Measurements from ENCODE around the gene NEURL1B. TPM values are rescaled to one million over a fixed set of nuclear protein-coding genes. Genes with fewer than 3 reads are reported as not detected.

Gene NEURL1B
- total RNA-seq, 2 experiments from 2014 or later, result 3.9 to 4.2 TPM

DNA sequence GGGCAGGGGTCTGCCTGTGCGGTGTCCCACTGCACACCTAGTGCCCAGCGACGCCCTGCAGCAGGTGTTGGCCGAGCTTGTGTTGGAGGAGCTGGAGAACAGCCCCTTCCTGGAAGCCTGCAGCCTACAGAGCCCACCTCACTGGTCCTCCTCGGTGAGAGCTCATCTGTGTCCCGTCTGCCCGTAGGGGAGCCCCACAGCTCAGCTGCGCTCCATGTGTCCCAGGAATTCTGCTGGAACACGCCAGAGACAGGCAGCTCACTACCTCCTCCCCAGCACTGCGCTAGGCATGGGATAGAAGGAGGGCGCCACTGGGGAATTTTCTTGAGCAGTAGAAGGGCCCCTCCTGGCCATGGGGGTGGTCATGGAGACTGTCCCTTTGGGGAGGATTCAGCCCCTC lies 85.9 kb downstream of the NEURL1B start:
- H3K36me3 Mint-ChIP-seq (ENCODE audit: low read depth), result no peaks in the 10 kb centered on the region
- DNase-seq, result no peak
- ATAC-seq, result no peak
- H3K4me3 Mint-ChIP-seq, result no peak overlapping the region
- H3K27me3 Mint-ChIP-seq (ENCODE audit: low read depth), result peaks cover 3% of the 10 kb centered on the region
- H3K9me3 Mint-ChIP-seq (ENCODE audit: insufficient read depth), result no peaks in the 10 kb centered on the region
- POLR2A ChIA-PET, result no interaction called here
- peaks cover 7% of the 10 kb centered on the region for H3K4me1 Mint-ChIP-seq (ENCODE audit: low read depth)
- CTCF ChIA-PET, result interaction anchor here (1.1 to 1.8 kb wide), 3 partner anchors 12 to 206 kb away, joined by 3 to 4 read pairs (median 4); no protein-coding TSS in a partner anchor
- no peak overlapping the region for H3K27ac Mint-ChIP-seq

DNA sequence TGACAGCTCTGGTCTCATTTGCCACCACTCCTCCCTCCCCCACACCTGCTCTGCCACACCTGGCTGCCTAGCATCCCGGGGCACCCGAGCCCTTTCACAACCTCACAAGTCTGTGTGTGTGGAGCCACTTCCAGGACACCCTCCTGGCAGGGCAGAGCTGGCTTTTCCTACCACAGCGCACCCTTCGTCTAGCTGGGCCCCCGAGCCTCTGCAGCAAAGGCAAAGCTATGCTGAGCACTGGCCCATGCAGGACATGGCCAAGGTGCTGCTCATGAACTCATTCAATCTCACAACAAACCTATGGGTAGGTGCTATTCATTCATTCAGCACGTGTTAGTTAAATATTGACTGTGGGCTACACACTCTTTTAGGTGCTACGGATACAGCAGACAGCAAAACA lies 86.5 kb downstream of the NEURL1B start:
- Mint-ChIP-seq H3K9me3 (ENCODE audit: insufficient read depth) (no peaks in the 10 kb centered on the region), H3K27ac (no peak overlapping the region), H3K4me3 (no peak overlapping the region), H3K4me1 (ENCODE audit: low read depth) (peaks cover under 1% of the 10 kb centered on the region), H3K36me3 (ENCODE audit: low read depth) (no peaks in the 10 kb centered on the region), H3K27me3 (ENCODE audit: low read depth) (peaks cover 3% of the 10 kb centered on the region)
- CTCF ChIA-PET, result interaction anchor here (1.3 to 1.8 kb wide), 2 partner anchors 13 to 205 kb away, joined by 3 to 4 read pairs; no protein-coding TSS in a partner anchor
- no peak for DNase-seq
- ATAC-seq, result no peak
- POLR2A ChIA-PET, result interaction anchor here (0.6 kb wide), 1 partner anchor 76 kb away, joined by 4 read pairs; no protein-coding TSS in a partner anchor

DNA sequence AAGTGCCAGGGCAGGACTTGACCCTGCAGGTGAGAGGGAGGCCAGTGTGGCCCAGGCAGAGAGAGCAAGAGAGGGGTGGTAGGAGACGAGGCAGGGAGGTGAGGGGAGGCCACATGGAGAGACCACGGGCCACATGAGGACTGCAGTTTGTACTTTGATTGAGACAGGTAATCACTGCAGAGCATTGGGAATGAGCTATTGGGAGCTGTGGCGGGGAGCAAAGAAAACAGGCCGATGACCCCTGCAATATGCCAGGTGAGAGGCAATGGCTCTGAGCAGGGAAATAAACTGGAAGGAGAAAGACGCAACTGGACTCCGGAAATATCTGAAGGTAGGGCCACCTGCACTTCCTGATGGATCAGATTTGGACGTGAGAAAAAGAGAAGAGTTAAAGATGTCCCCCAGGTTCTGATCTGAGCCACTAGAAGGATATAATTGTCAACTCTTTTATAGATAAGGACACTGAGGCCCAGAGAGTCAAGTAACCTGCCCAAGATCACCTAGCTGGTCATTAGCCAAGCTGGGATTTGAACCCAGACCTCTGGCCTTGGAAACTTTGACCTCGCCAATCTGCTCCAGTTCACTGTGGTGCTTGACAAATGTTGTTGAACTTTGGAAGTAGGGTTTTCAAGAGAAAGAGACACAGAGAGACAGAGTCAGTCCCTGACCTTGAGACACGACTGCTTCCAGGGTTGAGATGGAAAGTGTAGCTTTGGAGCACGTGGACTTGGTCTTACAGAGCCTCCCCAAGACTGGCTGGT lies 87.6 kb downstream of the NEURL1B start:
- Mint-ChIP-seq H3K27me3 (ENCODE audit: low read depth) (peaks cover 3% of the 10 kb centered on the region), H3K4me1 (ENCODE audit: low read depth) (no peaks in the 10 kb centered on the region), H3K27ac (no peak overlapping the region), H3K36me3 (ENCODE audit: low read depth) (no peaks in the 10 kb centered on the region), H3K4me3 (no peak overlapping the region), H3K9me3 (ENCODE audit: insufficient read depth) (no peaks in the 10 kb centered on the region)
- ATAC-seq (no peak), DNase-seq (no peak)
- POLR2A ChIA-PET, result no interaction called here
- CTCF ChIA-PET, result interaction anchor here (1.4 to 1.6 kb wide), 2 partner anchors 14 to 43 kb away, joined by 3 to 5 read pairs; no protein-coding TSS in a partner anchor

DNA sequence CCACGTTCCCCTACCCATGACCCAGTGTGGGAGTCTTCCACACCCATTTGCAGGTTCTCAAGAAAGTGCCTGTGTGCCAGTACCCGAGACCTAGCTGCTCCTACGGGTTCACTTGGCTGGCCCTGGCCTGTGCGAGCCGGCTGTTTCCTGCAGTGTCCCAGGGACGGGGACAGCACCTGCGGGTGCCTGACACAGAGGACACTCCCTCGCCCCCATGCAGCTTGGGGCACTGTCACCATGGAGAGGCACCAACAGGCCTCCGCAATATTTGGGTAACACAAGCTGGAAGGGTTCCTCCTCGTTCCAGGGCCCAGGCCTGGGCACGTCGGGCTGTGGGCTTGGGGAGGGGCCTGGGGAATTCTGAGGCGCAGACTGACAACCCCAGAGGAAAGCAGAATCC lies 88.5 kb downstream of the NEURL1B start:
- H3K27ac Mint-ChIP-seq, result no peak overlapping the region
- no peaks in the 10 kb centered on the region for H3K4me1 Mint-ChIP-seq (ENCODE audit: low read depth)
- ATAC-seq, result no peak

DNA sequence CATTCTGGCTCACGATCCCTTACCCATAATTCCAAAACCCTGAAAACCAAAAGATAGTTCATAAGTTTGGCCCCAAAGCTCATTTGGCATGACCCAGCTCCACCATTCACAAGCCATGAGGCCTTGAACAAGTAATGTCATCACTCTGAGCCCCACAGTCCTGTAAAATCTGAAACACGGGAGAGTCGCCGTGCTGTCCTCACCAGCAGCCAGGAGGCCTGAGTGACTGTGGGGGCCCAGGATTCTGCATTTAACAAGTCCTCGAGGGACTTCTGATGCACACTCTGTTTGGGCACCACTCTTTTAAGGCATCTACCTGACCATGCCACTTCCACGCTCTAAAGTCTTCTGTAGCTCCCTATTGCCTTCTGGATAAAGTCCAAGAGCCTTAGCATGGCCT lies 89.2 kb downstream of the NEURL1B start:
- CTCF ChIA-PET, result interaction anchor here (0.8 to 1.6 kb wide), 2 partner anchors 14 to 42 kb away, joined by 3 to 5 read pairs; no protein-coding TSS in a partner anchor
- Mint-ChIP-seq H3K9me3 (ENCODE audit: insufficient read depth) (no peaks in the 10 kb centered on the region), H3K4me3 (no peak overlapping the region), H3K36me3 (ENCODE audit: low read depth) (no peaks in the 10 kb centered on the region), H3K27me3 (ENCODE audit: low read depth) (peaks cover 5% of the 10 kb centered on the region), H3K27ac (no peak overlapping the region), H3K4me1 (ENCODE audit: low read depth) (no peaks in the 10 kb centered on the region)
- no peak for ATAC-seq
- POLR2A ChIA-PET, result no interaction called here
- DNase-seq, result no peak

More for the DNA sequence above, 88.5 kb downstream of the NEURL1B start:
- DNase-seq, result no peak
- Mint-ChIP-seq H3K9me3 (ENCODE audit: insufficient read depth) (no peaks in the 10 kb centered on the region), H3K4me3 (no peak overlapping the region), H3K36me3 (ENCODE audit: low read depth) (no peaks in the 10 kb centered on the region), H3K27me3 (ENCODE audit: low read depth) (peaks cover 3% of the 10 kb centered on the region)
- POLR2A ChIA-PET, result no interaction called here
- CTCF ChIA-PET, result interaction anchor here (0.8 to 1.6 kb wide), 2 partner anchors 13 to 42 kb away, joined by 3 to 5 read pairs; no protein-coding TSS in a partner anchor

DNA sequence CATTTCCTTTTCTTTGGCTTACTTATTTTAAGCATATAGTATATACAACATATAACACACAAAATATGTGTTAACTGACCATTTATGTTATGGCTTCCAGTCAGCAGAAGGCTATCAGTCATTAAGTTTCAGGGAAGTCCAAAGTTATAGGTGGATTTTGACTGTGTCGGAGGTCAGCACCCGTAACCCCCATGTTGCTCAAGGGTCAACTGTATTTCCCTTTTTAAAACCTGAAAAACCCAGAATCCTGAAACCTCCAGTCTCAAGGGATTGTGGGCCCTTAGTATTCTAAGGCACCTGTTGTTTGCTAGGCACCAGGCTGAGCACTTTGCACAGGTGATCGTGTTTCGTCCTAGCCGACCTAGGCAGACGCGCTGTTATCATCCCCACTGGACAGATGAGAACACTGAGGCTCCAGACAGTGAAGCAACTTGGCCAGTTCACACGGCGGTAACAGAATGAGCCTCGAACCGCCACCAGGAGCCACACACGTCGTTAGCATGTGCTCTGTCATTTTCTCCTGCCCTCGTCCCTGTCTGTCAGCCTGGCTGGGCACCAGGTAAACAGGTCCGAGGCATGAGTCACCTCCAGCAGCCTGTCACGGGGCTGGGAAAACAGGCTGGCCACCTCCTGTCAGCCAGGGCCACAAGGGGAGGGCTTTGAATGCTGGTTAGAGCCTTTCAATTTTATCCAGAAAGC lies 90.1 kb downstream of the NEURL1B start:
- ChIA-PET POLR2A (no interaction called here), CTCF (no interaction called here)
- no peak for ATAC-seq
- DNase-seq, result no peak
- no peaks in the 10 kb centered on the region for H3K36me3 Mint-ChIP-seq (ENCODE audit: low read depth)
- peaks cover 5% of the 10 kb centered on the region for H3K27me3 Mint-ChIP-seq (ENCODE audit: low read depth)
- H3K9me3 Mint-ChIP-seq (ENCODE audit: insufficient read depth), result no peaks in the 10 kb centered on the region
- H3K4me3 Mint-ChIP-seq, result no peak overlapping the region
- H3K27ac Mint-ChIP-seq, result no peak overlapping the region
- no peaks in the 10 kb centered on the region for H3K4me1 Mint-ChIP-seq (ENCODE audit: low read depth)

DNA sequence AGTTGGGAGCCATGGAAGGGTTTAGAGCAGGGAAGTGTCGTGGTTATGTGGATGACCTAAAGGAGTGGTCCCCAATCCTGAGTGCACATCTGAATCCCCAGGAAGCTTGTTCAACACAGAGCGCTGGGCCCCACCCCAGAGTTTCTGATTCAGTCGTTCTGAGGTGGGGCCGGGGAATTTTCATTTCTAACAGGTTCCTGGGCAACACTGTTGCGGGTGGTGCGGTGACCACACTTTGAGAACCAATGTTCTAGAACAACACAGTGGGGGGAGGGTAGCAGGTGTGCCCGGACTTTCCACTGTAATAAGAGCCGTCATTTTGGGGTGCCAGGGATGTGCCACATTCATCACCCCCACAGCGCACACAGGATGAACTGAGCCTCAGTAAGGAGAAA lies 90.6 kb downstream of the NEURL1B start:
- no peak overlapping the region for H3K27ac Mint-ChIP-seq
- ChIA-PET CTCF (no interaction called here), POLR2A (no interaction called here)
- DNase-seq, result no peak
- ATAC-seq, result no peak
- H3K4me1 Mint-ChIP-seq (ENCODE audit: low read depth), result no peaks in the 10 kb centered on the region
- peaks cover 2% of the 10 kb centered on the region for H3K27me3 Mint-ChIP-seq (ENCODE audit: low read depth)
- H3K36me3 Mint-ChIP-seq (ENCODE audit: low read depth), result no peaks in the 10 kb centered on the region
- no peak overlapping the region for H3K4me3 Mint-ChIP-seq
- H3K9me3 Mint-ChIP-seq (ENCODE audit: insufficient read depth), result no peaks in the 10 kb centered on the region

DNA sequence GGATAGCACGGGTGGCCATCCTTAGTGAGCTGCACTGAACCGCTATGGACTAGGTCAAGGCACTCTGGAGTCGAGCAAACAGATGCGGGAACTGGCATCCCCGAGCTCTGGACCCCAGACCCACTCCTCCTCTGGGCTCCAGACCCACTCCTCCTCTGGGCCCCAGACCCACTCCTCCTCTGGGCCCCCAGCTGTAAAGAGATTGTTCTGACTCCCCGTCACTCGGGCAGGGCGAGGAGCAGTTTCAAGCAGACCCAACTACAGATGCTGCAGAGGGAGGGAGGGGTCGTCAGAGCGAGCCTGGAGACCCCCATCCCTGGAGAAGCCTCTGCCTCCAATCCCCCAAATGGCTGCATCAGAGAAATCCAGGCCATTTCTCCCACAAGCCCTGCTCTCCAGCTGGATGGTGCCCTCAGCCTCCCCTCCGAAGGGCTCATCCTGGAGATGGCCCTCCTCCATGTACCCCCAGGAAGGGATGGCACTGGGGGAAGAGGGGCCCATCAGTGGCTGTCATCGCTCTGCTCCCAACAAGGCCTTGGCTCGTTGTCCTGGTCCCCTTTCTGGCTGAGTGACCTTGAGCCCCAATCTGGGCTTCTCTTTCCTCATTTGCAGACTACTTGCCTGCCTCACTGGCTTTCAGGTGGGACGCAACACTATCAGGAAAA lies 91.3 kb downstream of the NEURL1B start:
- H3K4me3 Mint-ChIP-seq, result no peak overlapping the region
- H3K9me3 Mint-ChIP-seq (ENCODE audit: insufficient read depth), result no peaks in the 10 kb centered on the region
- ChIA-PET CTCF (no interaction called here), POLR2A (no interaction called here)
- H3K4me1 Mint-ChIP-seq (ENCODE audit: low read depth), result no peaks in the 10 kb centered on the region
- no peak overlapping the region for H3K27ac Mint-ChIP-seq
- DNase-seq (no peak), ATAC-seq (no peak)
- no peaks in the 10 kb centered on the region for H3K36me3 Mint-ChIP-seq (ENCODE audit: low read depth)
- peaks cover 2% of the 10 kb centered on the region for H3K27me3 Mint-ChIP-seq (ENCODE audit: low read depth)

DNA sequence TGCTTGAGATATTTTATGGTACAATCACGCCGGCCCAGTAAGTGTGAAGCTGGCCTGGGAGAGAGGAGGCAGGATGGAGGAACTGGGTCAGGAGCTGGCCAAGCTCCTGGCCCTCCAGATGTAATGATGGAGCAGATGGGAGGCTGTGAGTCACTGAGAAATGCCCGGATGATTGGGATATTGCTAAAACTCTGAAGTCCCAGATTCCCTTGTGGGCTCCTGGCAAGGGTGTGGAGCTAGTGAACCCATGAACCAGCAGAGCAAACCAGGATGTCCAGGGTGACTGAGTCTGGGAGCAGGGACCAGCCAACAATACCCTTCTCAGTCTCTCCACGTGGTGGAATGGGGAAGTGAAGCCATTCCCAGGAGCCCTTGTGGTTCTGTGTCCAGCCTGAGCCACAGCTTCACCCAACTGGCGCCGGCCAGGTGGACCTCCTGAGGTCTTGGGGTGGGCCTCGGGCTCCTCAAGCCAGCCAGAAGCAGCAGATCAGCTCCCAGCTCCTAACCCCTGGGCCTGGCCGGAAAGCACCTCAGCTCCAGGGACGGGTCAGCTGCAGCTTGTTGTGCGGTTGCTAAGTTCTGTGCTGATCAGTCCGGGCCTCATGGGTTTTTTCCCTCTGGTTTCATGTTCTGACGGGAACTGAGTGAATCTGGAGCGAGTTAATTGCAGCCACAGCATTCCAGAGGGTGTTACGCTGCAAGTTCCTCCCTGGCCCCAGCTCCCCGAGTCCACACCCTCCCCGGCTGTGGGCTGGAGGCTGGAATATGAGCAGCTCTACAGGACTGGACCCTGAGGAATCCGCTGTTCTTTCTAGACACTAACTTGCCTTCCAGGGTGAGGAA lies 92.3 kb downstream of the NEURL1B start:
- H3K27ac Mint-ChIP-seq, result no peak overlapping the region
- H3K9me3 Mint-ChIP-seq (ENCODE audit: insufficient read depth), result no peaks in the 10 kb centered on the region
- ATAC-seq, result no peak
- CTCF ChIA-PET, result interaction anchor here (1.0 to 1.5 kb wide), 2 partner anchors 18 to 198 kb away, joined by 5 read pairs; no protein-coding TSS in a partner anchor
- no peak overlapping the region for H3K4me3 Mint-ChIP-seq
- no peaks in the 10 kb centered on the region for H3K4me1 Mint-ChIP-seq (ENCODE audit: low read depth)
- H3K36me3 Mint-ChIP-seq (ENCODE audit: low read depth), result no peaks in the 10 kb centered on the region
- DNase-seq, result no peak
- POLR2A ChIA-PET, result interaction anchor here (1.2 kb wide), 1 partner anchor 38 kb away, joined by 5 read pairs; the partner anchor contains the start of gene DUSP1
- H3K27me3 Mint-ChIP-seq (ENCODE audit: low read depth), result peaks cover 2% of the 10 kb centered on the region

DNA sequence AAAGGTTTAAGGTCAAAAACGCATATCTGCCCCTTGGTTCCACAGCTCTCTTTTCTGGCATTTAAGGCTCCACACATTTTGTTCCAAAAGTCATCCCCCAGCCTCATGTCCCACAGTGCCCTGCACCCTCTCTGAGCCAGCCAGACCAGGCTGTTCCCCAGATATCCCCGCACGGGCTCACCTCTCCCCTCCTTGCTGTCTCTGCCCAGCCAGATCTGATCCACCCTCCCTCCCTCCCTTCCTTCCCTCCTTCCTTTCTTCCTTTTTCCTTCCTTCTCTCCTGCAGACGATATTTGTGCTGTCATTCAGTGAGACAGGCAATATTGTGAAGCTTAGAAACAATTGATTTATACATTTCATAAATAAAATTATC lies 92.9 kb downstream of the NEURL1B start:
- ATAC-seq (no peak), DNase-seq (no peak)
- Mint-ChIP-seq H3K36me3 (ENCODE audit: low read depth) (no peaks in the 10 kb centered on the region), H3K4me3 (no peak overlapping the region), H3K4me1 (ENCODE audit: low read depth) (no peaks in the 10 kb centered on the region), H3K9me3 (ENCODE audit: insufficient read depth) (no peaks in the 10 kb centered on the region), H3K27ac (no peak overlapping the region), H3K27me3 (ENCODE audit: low read depth) (peaks cover 2% of the 10 kb centered on the region)
- ChIA-PET CTCF (interaction anchor here (1.0 to 1.5 kb wide), 2 partner anchors 19 to 197 kb away, joined by 5 read pairs; no protein-coding TSS in a partner anchor), POLR2A (interaction anchor here (1.2 kb wide), 1 partner anchor 38 kb away, joined by 5 read pairs; the partner anchor contains the start of gene DUSP1)

DNA sequence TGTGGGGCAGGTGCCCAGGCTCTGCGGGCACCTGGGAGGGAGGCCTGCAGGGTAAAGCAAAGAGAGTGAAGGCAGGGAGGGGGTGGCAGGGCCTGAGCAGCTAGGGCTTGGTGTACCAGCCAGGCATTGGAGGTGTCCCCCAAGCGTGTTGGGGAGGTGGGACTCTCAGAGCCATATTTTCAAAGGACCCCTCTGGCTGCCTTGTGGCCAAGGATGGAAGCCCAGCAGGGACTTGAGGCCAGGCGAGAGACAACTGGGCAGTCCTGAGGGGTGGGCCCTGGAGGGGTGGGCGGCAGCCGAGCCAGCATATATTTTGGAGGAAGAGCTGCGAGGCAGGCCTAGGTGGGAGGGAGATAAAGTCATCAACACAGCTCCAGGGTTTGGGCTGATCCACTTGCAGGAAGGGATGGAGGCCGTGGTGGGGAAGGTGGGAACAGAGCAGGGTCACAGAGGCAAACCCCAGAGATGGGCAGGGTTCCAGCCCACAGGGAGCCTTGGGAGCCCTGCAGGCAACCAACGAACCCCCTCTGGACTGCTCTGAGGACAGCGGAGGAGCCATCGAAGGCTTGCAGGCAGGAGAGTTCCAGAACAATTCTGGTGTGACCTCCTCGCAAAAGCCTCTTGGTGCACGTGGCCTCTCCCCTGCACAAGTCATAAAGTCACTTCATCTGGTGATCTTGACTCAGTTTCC lies 94.2 kb downstream of the NEURL1B start:
- ATAC-seq, result no peak
- H3K27ac Mint-ChIP-seq, result no peak overlapping the region

More for the DNA sequence above, 94.2 kb downstream of the NEURL1B start:
- Mint-ChIP-seq H3K9me3 (ENCODE audit: insufficient read depth) (no peaks in the 10 kb centered on the region), H3K27me3 (ENCODE audit: low read depth) (peaks cover 2% of the 10 kb centered on the region), H3K36me3 (ENCODE audit: low read depth) (no peaks in the 10 kb centered on the region), H3K4me3 (no peak overlapping the region), H3K4me1 (ENCODE audit: low read depth) (no peaks in the 10 kb centered on the region)
- ChIA-PET CTCF (no interaction called here), POLR2A (no interaction called here)
- no peak for DNase-seq

All from activated CD8-positive, alpha-beta T cell treated with anti-CD3 and anti-CD28 coated beads, Interleukin-2, amount 10 ng/mL, durations not matched to agents 7 days and 5 days (primary cell).